ENCODE measurements around the gene UCK1.

DNA sequence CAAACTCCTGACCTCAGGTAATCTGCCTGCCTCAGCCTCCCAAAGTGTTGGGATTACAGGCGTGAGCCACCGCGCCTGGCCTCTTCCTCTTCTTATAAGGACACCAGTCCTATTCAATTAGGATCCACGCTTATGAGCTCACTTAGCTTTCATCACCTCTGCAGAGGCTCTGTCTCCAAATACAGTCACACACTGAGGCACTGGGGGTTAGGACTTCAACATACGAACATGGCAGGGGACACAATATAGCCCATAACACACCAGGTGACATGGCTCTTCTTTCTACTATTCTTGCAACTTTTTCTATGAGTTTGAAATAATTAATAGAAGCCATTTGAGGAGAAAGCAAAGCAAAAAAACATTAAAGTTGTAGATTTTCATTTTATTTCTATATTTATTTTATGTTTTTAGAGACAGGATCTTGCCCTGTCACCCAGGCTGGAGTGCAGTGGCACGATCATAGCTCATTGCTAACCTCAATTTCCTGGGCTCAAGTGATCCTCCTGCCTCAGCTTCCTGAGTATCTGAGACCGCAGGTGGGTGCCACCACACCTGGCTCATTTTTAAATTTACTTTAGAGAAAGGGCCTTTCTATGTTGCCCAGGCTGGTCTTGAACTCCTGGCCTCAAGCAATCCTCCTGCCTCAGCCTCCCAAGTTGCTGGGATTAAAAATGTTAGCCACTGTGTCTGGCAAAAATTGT is 8.3 kb upstream of the UCK1 start:
- no peak for TF ChIP-seq SP1 (IDR thresholded peaks at IDR 0.05)
- no peak for TF ChIP-seq ARNT (IDR thresholded peaks at IDR 0.05)
- TF ChIP-seq FOXM1 (IDR thresholded peaks at IDR 0.05; ENCODE audit: borderline replicate concordance) = no peak
